Measurements from ENCODE around the gene ALDH1L1. TPM values are rescaled to one million over a fixed set of nuclear protein-coding genes. Genes with fewer than 3 reads are reported as not detected.

The ALDH1L1 gene
- total RNA-seq, 1 donor from 2014 or later = 0.06 TPM

- peak overlapping the region; percentile 53 for H3K4me3 ChIP-seq (ENCODE audit: low read depth, low read length)
- TF ChIP-seq CTCF (conservative IDR thresholded peaks at IDR 0.05; ENCODE audit: low read depth, low read length) = peak; percentile 95
- peak; percentile 52 for DNase-seq (ENCODE audit: low read depth)
These were observed 17.6 kb upstream of the ALDH1L1 start for GRCh38 chr3:126197854-126198584.

- TF ChIP-seq CTCF (conservative IDR thresholded peaks at IDR 0.05; ENCODE audit: low read depth, low read length) = no peak
These were observed 17.0 kb upstream of the ALDH1L1 start for GRCh38 chr3:126197343-126197742.

GRCh38 chr3:126194713-126195305 lies 14.4 kb upstream of the ALDH1L1 start:
- H3K4me3 ChIP-seq (ENCODE audit: low read depth, low read length) = no peak overlapping the region
- no peak for TF ChIP-seq CTCF (conservative IDR thresholded peaks at IDR 0.05; ENCODE audit: low read depth, low read length)
- DNase-seq (ENCODE audit: low read depth) = no peak

More at GRCh38 chr3:126197343-126197742, 17.0 kb upstream of the ALDH1L1 start:
- no peak for DNase-seq (ENCODE audit: low read depth)
- peak overlapping the region; percentile 53 for H3K4me3 ChIP-seq (ENCODE audit: low read depth, low read length)

GRCh38 chr3:126191246-126191645 lies 10.9 kb upstream of the ALDH1L1 start:
- no peak overlapping the region for H3K4me3 ChIP-seq (ENCODE audit: low read depth, low read length)
- TF ChIP-seq CTCF (conservative IDR thresholded peaks at IDR 0.05; ENCODE audit: low read depth, low read length) = no peak
- no peak for DNase-seq (ENCODE audit: low read depth)

- DNase-seq (ENCODE audit: low read depth) = no peak
- TF ChIP-seq CTCF (conservative IDR thresholded peaks at IDR 0.05; ENCODE audit: low read depth, low read length) = no peak
- H3K4me3 ChIP-seq (ENCODE audit: low read depth, low read length) = no peak overlapping the region
These were observed 7.5 kb upstream of the ALDH1L1 start for GRCh38 chr3:126187920-126188319.

- H3K4me3 ChIP-seq (ENCODE audit: low read depth, low read length) = no peak overlapping the region
- no peak for TF ChIP-seq CTCF (conservative IDR thresholded peaks at IDR 0.05; ENCODE audit: low read depth, low read length)
- no peak for DNase-seq (ENCODE audit: low read depth)
These were observed 6.4 kb upstream of the ALDH1L1 start for GRCh38 chr3:126186749-126187148.

- DNase-seq (ENCODE audit: low read depth) = no peak
- no peak overlapping the region for H3K4me3 ChIP-seq (ENCODE audit: low read depth, low read length)
- no peak for TF ChIP-seq CTCF (conservative IDR thresholded peaks at IDR 0.05; ENCODE audit: low read depth, low read length)
These were observed 5.9 kb upstream of the ALDH1L1 start for GRCh38 chr3:126186271-126186670.
